ENCODE data around the gene RSPH9.
A peak's percentile ranks its signal among the peaks of the same experiment; 100 is the strongest.

The RSPH9 gene

GRCh38 chr6:43644940-43645612 lies at the start of gene RSPH9:
Gene RSPH9, plus strand, starts transcription at chr6:43645036. Its CDS starts 63 bp downstream, at chr6:43645099.
- peak; percentile 57 for DNase-seq

- DNase-seq = no peak
Measured at GRCh38 chr6:43600595-43600994, 44.2 kb upstream of the RSPH9 start.

GRCh38 chr6:43604174-43604573 lies 40.7 kb upstream of the RSPH9 start:
- DNase-seq = no peak

- no peak for DNase-seq
Measured at GRCh38 chr6:43606019-43606418, 38.8 kb upstream of the RSPH9 start.

GRCh38 chr6:43608310-43608763 lies 36.5 kb upstream of the RSPH9 start:
- peak; percentile 65 for DNase-seq

GRCh38 chr6:43608807-43609206 lies 36.0 kb upstream of the RSPH9 start:
- no peak for DNase-seq

- no peak for DNase-seq
Measured at GRCh38 chr6:43609402-43609801, 35.4 kb upstream of the RSPH9 start.

- no peak for DNase-seq
Measured at GRCh38 chr6:43610431-43610830, 34.4 kb upstream of the RSPH9 start.

- no peak for DNase-seq
Measured at GRCh38 chr6:43613721-43614395, 31.0 kb upstream of the RSPH9 start.

GRCh38 chr6:43614396-43614730 lies 30.5 kb upstream of the RSPH9 start:
- DNase-seq = no peak

GRCh38 chr6:43616725-43617472 lies 27.9 kb upstream of the RSPH9 start:
- DNase-seq = no peak

GRCh38 chr6:43621078-43621835 lies 23.6 kb upstream of the RSPH9 start:
- no peak for DNase-seq

- DNase-seq = no peak
Measured at GRCh38 chr6:43621836-43622180, 23.0 kb upstream of the RSPH9 start.

- DNase-seq = no peak
Measured at GRCh38 chr6:43622541-43622940, 22.3 kb upstream of the RSPH9 start.

- DNase-seq = no peak
Measured at GRCh38 chr6:43623880-43624785, 20.7 kb upstream of the RSPH9 start.

GRCh38 chr6:43624786-43625288 lies 20.0 kb upstream of the RSPH9 start:
- DNase-seq = no peak

- DNase-seq = no peak
Measured at GRCh38 chr6:43625393-43625992, 19.3 kb upstream of the RSPH9 start.

GRCh38 chr6:43627008-43627825 lies 17.6 kb upstream of the RSPH9 start:
- peak; percentile 42 for DNase-seq

GRCh38 chr6:43628393-43629103 lies 16.3 kb upstream of the RSPH9 start:
- DNase-seq = peak; percentile 72

GRCh38 chr6:43629104-43629504 lies 15.7 kb upstream of the RSPH9 start, which contains the start of gene GTPBP2:
Gene GTPBP2, minus strand, starts transcription at chr6:43629264. Its CDS starts 102 bp downstream, at chr6:43629162.
- DNase-seq = peak; percentile 99
